Cardiac fibroblast (primary cell): ENCODE data around the gene LRGUK.
"Not testable (repeated sequence)": the region's sequence is repeated elsewhere in the genome, so short reads cannot be mapped to it uniquely, and the experiment has no call there.

ENCODE experiments used
- DNase-seq, 2 donors: peaks; one replicate each; pipeline versions ENCODE4 v3.0.0 to v3.0.0-alpha.2; 2010; ENCODE audit warnings: low read depth in 2 of 2
- H3K4me3 ChIP-seq, 2 donors: replicated peaks in 1 of 2; 1 replicate in 1 of 2; 2 replicates in 1 of 2; pipeline ENCODE4 v1.5.1; 2011; ENCODE audit warnings: low read depth in 2 of 2, low read length in 2 of 2, mild to moderate bottlenecking in 2 of 2, moderate library complexity in 1 of 2
- CTCF ChIP-seq: IDR thresholded peaks from one replicate; pipeline ENCODE4 v1.5.1; 2011; ENCODE audit warnings: low read depth, mild to moderate bottlenecking, low read length, inconsistent platforms

The LRGUK gene

GRCh38 chr7:134220236-134220635, 93.1 kb downstream of the LRGUK start:
- no peak for DNase-seq
- no peak overlapping the region for H3K4me3 ChIP-seq
- no peak for TF ChIP-seq CTCF

GRCh38 chr7:134231296-134231695, 104.2 kb downstream of the LRGUK start:
- not testable (repeated sequence) for DNase-seq, H3K4me3 ChIP-seq

GRCh38 chr7:134234216-134234615, 107.1 kb downstream of the LRGUK start:
- TF ChIP-seq CTCF, result no peak
- DNase-seq, result no peak
- no peak overlapping the region for H3K4me3 ChIP-seq

- no peak overlapping the region for H3K4me3 ChIP-seq
- DNase-seq, result no peak
- no peak for TF ChIP-seq CTCF
Measured at GRCh38 chr7:134245253-134245652, 118.1 kb downstream of the LRGUK start.

DNA sequence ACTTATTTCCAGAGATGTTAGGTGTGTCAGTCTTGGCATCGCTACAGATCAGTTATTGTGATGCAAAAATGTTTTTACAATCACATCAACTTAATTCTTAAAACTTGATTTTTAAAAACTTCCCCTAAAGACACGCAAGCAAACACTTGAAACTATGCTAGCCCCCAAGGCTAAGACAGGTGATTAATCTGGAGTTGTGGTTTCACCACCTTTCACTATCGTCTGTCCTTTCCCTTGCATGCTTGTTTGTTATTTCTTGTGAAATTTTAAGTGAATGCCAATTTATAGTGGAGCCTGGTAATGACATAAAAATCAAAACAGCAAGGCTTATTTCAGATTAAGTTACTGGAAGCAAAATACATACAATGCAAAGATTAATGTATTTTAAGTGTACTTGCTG, 119.2 kb downstream of the LRGUK start:
- DNase-seq, result no peak
- no peak for TF ChIP-seq CTCF
- H3K4me3 ChIP-seq, result no peak overlapping the region

- no peak for DNase-seq
Measured at GRCh38 chr7:134246761-134247160, 119.6 kb downstream of the LRGUK start.

GRCh38 chr7:134248196-134248595, 121.1 kb downstream of the LRGUK start:
- TF ChIP-seq CTCF, result no peak
- no peak for DNase-seq
- no peak overlapping the region for H3K4me3 ChIP-seq

More at GRCh38 chr7:134246761-134247160, 119.6 kb downstream of the LRGUK start:
- no peak for TF ChIP-seq CTCF
- H3K4me3 ChIP-seq, result no peak overlapping the region
